HG03064 (cell line): ENCODE measurements around the gene ENAH.
"Not testable (repeated sequence)": the region's sequence is repeated elsewhere in the genome, so short reads cannot be mapped to it uniquely, and the experiment has no call there.

ENCODE experiments used
- ATAC-seq: cut with Tn5 transposase; IDR thresholded peaks from one replicate; pipeline ENCODE4 v1.9.1; 2021; ENCODE audit warnings: low read depth; ENCODE audit not compliant: unreplicated experiment

Gene ENAH

GRCh38 chr1:225534135-225534534 is 118.8 kb downstream of the ENAH start:
- no peak for ATAC-seq

- no peak for ATAC-seq
Measured at GRCh38 chr1:225533238-225533637, 119.7 kb downstream of the ENAH start.

GRCh38 chr1:225532240-225532944 is 120.5 kb downstream of the ENAH start:
- no peak for ATAC-seq

GRCh38 chr1:225529726-225530125 is 123.2 kb downstream of the ENAH start:
- no peak for ATAC-seq

GRCh38 chr1:225527575-225527974 is 125.3 kb downstream of the ENAH start:
- ATAC-seq: no peak

DNA sequence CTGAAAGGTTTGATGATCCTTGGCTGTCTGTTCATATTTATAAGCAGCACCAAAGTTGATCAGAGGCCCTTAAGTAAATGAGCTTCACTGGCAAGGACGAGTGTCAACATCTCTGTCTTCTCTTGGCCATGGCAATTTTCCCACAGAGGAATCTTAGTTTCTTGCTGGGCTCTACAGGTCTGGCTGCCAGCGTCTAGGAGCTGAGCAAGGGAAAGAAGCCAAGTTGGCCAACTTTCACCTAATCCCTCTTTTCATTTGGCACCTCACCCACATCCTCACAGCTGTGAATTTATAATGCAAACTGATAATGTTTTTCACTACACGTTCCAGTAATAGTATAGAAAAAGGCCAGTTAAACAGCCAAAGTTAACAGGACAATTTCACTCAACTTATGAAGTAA is 126.0 kb downstream of the ENAH start:
- no peak for ATAC-seq

DNA sequence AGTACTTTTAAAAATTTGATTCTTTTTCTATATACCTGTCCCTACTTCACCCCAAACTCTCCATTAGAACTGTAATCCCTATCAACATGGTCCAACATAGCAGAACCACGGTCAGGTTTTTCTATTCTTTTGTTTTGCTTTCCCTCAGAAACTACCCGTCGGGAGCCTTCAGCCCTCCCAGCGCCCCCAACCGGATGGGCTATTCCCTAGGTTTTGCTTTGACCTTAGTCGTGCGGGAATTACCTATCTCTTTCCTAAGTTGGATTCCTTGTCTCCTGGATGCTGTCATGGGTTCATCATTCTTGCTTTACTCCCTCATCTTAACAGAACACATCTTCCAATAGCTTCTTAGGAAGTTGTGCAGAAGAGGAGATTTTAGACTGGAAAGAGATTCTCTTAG is 127.5 kb downstream of the ENAH start:
- ATAC-seq: no peak

- no peak for ATAC-seq
Measured at GRCh38 chr1:225524570-225524969, 128.4 kb downstream of the ENAH start.

GRCh38 chr1:225523263-225523950 is 129.5 kb downstream of the ENAH start:
- ATAC-seq: no peak

- ATAC-seq: no peak
Measured at GRCh38 chr1:225522588-225523262, 130.2 kb downstream of the ENAH start.

- ATAC-seq: no peak
Measured at GRCh38 chr1:225520587-225521227, 132.2 kb downstream of the ENAH start.

GRCh38 chr1:225519166-225519863 is 133.6 kb downstream of the ENAH start:
- ATAC-seq: no peak

DNA sequence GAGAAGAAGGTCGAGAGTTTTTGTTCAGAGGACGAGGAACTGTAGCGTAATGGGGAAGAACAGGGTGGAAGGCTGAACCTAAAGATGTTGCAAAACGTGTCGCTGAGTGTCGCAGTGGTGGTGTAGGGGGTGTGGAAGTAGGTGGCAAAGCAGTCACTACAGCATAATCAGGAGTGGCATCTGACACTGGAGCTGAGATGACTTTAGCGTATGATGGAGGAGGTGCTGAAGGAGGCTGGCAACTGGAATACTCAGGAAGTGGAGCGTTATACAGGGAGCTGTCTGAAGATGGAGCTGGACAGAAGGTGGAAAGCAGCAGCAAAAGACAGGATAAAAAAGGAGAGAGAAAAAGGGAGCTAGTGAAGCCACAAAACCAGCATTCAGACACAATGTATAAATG is 135.2 kb downstream of the ENAH start:
- ATAC-seq: no peak

- ATAC-seq: no peak
Measured at GRCh38 chr1:225517221-225517620, 135.7 kb downstream of the ENAH start.

DNA sequence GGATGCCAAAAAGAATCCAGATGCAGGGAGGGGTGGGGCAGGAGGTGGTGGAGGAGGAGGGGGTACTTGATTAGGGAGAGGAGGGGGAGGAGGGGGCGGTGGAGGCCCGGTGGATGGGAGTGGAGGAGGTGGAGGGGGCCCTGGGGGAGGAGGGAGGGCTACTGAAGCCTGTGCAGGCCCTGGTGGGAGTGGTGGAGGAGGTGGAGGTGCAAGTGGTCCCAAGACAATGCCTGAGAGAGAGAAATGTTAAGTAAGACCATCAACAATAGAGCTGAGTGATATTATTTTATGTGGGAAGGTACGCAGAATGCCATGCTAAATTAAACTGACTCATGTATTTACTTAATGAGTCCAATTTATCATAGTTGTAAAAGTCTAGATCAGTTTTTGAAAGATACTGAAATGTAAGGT is 138.2 kb downstream of the ENAH start:
- ATAC-seq: no peak

DNA sequence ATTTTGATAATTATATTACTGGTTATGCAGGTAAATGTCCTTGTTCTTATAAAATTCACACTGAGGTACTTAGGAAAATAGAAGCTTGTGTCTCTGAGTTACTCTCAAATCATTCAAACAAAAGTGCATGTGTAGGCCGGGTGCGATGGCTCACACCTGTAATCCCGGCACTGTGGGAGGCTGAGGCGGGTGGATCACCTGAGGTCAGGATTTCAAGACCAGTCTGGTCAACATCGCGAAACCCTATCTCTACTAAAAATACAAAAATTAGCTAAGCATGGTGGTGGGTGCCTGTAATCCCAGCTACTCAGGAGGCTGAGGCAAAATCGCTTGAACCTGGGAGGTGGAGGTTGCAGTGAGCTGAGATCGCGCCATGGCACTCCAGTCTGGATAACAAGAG is 139.3 kb downstream of the ENAH start:
- ATAC-seq: not testable (repeated sequence)

GRCh38 chr1:225511828-225512381 is 141.0 kb downstream of the ENAH start:
- no peak for ATAC-seq

DNA sequence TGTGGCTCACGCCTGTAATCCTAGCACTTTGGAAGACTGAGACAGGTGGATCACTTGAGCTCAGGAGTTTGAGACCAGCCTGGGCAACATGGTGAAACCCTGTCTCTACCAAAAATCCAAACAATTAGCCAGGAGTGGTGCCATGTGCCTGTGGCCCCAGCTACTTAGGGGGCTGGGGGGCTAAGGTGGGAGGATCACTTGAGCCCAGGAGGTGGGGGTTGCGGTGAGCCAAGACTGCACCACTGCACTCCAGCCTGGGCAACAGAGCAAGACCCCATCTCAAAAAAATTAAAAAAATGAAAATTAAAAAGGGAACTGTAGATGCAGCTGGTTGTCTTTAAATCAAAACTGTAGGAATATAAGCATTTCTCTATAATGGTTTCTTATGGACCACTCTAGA is 142.2 kb downstream of the ENAH start:
- ATAC-seq: not testable (repeated sequence)

GRCh38 chr1:225509770-225510169 is 143.2 kb downstream of the ENAH start:
- ATAC-seq: no peak

GRCh38 chr1:225509376-225509707 is 143.6 kb downstream of the ENAH start:
- ATAC-seq: no peak
